Activated naive CD4-positive, alpha-beta T cell treated with anti-CD3 and anti-CD28 coated beads, Interleukin-2, amount 10 ng/mL, durations not matched to agents 7 days and 5 days (primary cell): ENCODE results near the gene OR1E1.
"Not testable (repeated sequence)": the region's sequence is repeated elsewhere in the genome, so short reads cannot be mapped to it uniquely, and the experiment has no call there.

Experiments
- CTCF ChIA-PET: fragments of 350-600 bp; sonication (Branson Sonifier 250); formaldehyde crosslinking; loops from one replicate; lab custom pipeline; 2021; ENCODE audit warnings: antibody characterized with exemption; lab: Charles Lee
- DNase-seq: peaks from one replicate; pipeline ENCODE4 v3.0.0-alpha.2; 2020
- H3K27ac Mint-ChIP-seq: one replicate; pipeline ENCODE4 v1.8.0; 2021; ENCODE audit warnings: mild to moderate bottlenecking, moderate library complexity, mixed read lengths
- H3K27me3 Mint-ChIP-seq: one replicate; pipeline ENCODE4 v1.8.0; 2021; ENCODE audit warnings: mild to moderate bottlenecking, mixed read lengths
- H3K36me3 Mint-ChIP-seq: one replicate; pipeline ENCODE4 v1.8.0; 2021; ENCODE audit warnings: mixed read lengths
- H3K4me1 Mint-ChIP-seq: one replicate; pipeline ENCODE4 v1.8.0; 2021; ENCODE audit warnings: mixed read lengths
- H3K4me3 Mint-ChIP-seq: one replicate; pipeline ENCODE4 v1.8.0; 2021; ENCODE audit warnings: mild to moderate bottlenecking, moderate library complexity, mixed read lengths
- H3K9me3 Mint-ChIP-seq: one replicate; pipeline ENCODE4 v1.8.0; 2021; ENCODE audit warnings: mixed read lengths

The OR1E1 gene

DNA sequence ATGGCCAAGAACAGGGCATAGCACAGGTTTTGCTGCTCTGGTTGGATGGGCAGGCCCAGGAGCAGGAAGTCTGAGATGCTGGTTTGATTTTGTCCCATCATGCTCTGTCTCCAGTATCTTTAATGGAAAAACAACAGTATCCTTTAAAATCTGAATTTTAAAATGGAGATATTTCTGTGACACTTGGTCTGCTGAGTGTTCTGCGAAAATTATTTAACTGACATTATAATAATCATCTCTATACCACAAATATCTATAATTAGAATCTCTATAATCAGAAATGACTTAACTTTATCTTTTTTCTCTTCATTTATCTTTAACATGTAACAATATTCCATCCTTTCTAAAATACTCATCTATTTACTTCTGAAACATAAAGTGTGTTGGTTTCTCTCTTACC lies at the start of gene OR1E1:
TSS of gene OR1E1 (minus strand) at position 101 of the 400 bp plus-strand sequence. CDS start at position 101, 0 bp downstream.
- Mint-ChIP-seq H3K27ac (no peak within 1 kb of the TSS), H3K36me3 (no peaks in the 10 kb centered on the region), H3K4me1 (no peaks in the 10 kb centered on the region), H3K4me3 (no peak within 1 kb of the TSS), H3K27me3 (no peaks in the 10 kb centered on the region), H3K9me3 (no peaks in the 10 kb centered on the region)
- CTCF ChIA-PET: no interaction called here
- no peak for DNase-seq

- H3K9me3 Mint-ChIP-seq: no peaks in the 10 kb centered on the region
- CTCF ChIA-PET: no interaction called here
- H3K27ac Mint-ChIP-seq: no peak overlapping the region
- H3K36me3 Mint-ChIP-seq: no peaks in the 10 kb centered on the region
- H3K27me3 Mint-ChIP-seq: peaks cover 3% of the 10 kb centered on the region
- H3K4me3 Mint-ChIP-seq: no peak overlapping the region
- H3K4me1 Mint-ChIP-seq: no peaks in the 10 kb centered on the region
- peak; percentile 24 for DNase-seq
Observed at GRCh38 chr17:3447625-3448024, 49.4 kb upstream of the OR1E1 start.

DNA sequence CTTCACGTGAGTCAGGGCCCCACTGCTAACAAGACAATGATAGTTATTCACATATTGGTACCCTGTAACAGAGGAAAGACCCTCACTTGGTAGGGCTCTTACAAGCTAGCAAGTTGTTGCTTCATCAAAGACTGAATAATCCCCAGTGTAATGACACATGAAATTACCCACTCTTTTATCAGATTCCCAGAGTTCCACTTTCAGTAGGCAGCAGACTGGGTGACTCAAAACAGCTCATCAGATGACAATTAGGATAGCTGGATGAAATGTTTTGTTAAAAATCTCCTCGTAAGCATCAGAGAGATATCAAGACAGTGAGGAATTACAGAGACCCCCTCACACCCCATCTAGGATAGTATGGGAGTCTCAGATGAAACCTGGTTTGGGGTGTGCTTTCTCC lies 42.2 kb upstream of the OR1E1 start:
- Mint-ChIP-seq H3K4me1 (no peaks in the 10 kb centered on the region), H3K27ac (no peak overlapping the region), H3K36me3 (no peaks in the 10 kb centered on the region), H3K9me3 (no peaks in the 10 kb centered on the region), H3K27me3 (no peaks in the 10 kb centered on the region), H3K4me3 (no peak overlapping the region)
- CTCF ChIA-PET: no interaction called here
- DNase-seq: no peak

DNA sequence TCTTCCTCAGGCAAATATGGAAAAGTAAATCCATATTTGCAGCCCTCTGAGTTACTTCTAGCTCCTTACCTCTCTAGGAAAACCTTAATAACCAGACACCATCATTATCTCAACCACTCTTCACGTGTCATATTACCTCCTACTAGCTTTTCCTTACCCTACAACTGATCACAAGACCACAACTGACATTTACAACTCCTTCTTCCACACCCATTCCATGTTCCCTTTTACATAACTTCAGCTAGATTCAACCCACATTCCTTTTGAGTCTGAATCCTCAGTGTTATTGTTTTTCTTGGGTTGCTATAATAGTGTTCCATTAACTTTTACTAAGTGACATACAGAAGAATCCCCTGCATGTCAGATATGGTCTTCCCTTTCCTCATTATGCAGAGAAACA lies 40.2 kb upstream of the OR1E1 start:
- Mint-ChIP-seq H3K4me1 (no peaks in the 10 kb centered on the region), H3K27me3 (no peaks in the 10 kb centered on the region)
- CTCF ChIA-PET: no interaction called here

GRCh38 chr17:3433741-3434140 lies 35.5 kb upstream of the OR1E1 start, which contains the start of gene OR1E2:
Gene OR1E2 (minus strand): TSS chr17:3433841. CDS start chr17:3433841, 0 bp downstream.
- DNase-seq: no peak
- H3K4me3 Mint-ChIP-seq: no peak within 1 kb of the TSS
- no peaks in the 10 kb centered on the region for H3K9me3 Mint-ChIP-seq
- no peak within 1 kb of the TSS for H3K27ac Mint-ChIP-seq
- CTCF ChIA-PET: no interaction called here
- no peaks in the 10 kb centered on the region for H3K36me3 Mint-ChIP-seq
- H3K4me1 Mint-ChIP-seq: no peaks in the 10 kb centered on the region
- H3K27me3 Mint-ChIP-seq: no peaks in the 10 kb centered on the region

More for the DNA sequence above, 40.2 kb upstream of the OR1E1 start:
- no peaks in the 10 kb centered on the region for H3K9me3 Mint-ChIP-seq
- no peaks in the 10 kb centered on the region for H3K36me3 Mint-ChIP-seq
- no peak overlapping the region for H3K27ac Mint-ChIP-seq
- no peak overlapping the region for H3K4me3 Mint-ChIP-seq
- DNase-seq: no peak

- CTCF ChIA-PET, H3K9me3 Mint-ChIP-seq, H3K36me3 Mint-ChIP-seq, H3K27ac Mint-ChIP-seq, H3K4me1 Mint-ChIP-seq, H3K4me3 Mint-ChIP-seq, H3K27me3 Mint-ChIP-seq: not testable (repeated sequence)
- peak; percentile 48 for DNase-seq
Observed at GRCh38 chr17:3433215-3433614, 35.0 kb upstream of the OR1E1 start.

GRCh38 chr17:3418222-3418621 lies 20.0 kb upstream of the OR1E1 start:
- H3K4me3 Mint-ChIP-seq: no peak overlapping the region
- no peak overlapping the region for H3K27ac Mint-ChIP-seq
- no peaks in the 10 kb centered on the region for H3K36me3 Mint-ChIP-seq
- CTCF ChIA-PET: no interaction called here
- peaks cover 10% of the 10 kb centered on the region for H3K27me3 Mint-ChIP-seq
- H3K9me3 Mint-ChIP-seq: no peaks in the 10 kb centered on the region
- H3K4me1 Mint-ChIP-seq: no peaks in the 10 kb centered on the region
- DNase-seq: no peak

DNA sequence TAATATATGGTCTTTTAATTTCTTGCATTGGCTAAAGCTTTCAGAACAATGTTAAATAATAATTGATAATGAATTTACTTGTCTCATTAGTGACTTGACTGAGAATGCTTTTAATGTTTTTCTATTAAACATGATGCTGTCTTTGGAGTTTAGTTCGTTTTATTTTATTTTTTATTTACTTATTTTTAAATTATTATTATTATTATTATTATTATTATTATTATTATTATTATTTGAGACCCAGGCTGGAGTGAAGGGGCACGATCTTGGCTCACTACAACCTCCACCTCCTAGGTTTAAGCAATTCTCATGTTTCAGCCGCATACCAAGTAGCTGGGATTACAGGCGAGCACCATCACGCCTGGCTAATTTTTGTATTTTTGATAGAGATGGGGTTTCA lies 17.4 kb upstream of the OR1E1 start:
- H3K4me3 Mint-ChIP-seq: no peak overlapping the region
- no peaks in the 10 kb centered on the region for H3K9me3 Mint-ChIP-seq
- CTCF ChIA-PET: no interaction called here
- H3K27me3 Mint-ChIP-seq: peaks cover 16% of the 10 kb centered on the region
- no peak for DNase-seq
- peaks cover 2% of the 10 kb centered on the region for H3K4me1 Mint-ChIP-seq
- no peak overlapping the region for H3K27ac Mint-ChIP-seq
- no peaks in the 10 kb centered on the region for H3K36me3 Mint-ChIP-seq

DNA sequence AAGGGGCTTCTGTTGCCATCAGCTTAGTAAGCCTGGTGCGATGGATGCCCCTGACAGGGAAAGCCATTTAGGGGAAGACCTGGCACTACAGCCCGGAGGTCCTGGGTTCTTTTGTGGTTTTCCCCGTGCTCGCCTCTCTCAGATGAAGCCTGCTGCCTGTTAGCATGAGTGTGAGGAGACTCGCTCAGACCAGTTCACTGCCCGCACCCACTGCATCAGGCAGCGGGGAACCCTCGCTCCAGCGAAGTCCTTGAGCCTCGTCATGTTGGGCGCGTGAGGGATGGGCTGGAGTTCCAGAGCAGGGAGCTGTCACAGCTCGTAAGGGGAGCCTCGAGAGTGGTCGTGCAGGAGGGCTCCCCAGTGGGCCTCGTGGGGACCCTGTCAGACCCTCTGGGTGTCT lies 14.0 kb upstream of the OR1E1 start:
- H3K4me1 Mint-ChIP-seq, DNase-seq, H3K27ac Mint-ChIP-seq, H3K36me3 Mint-ChIP-seq, CTCF ChIA-PET, H3K4me3 Mint-ChIP-seq: not testable (repeated sequence)
- peaks cover 15% of the 10 kb centered on the region for H3K9me3 Mint-ChIP-seq
- peaks cover 14% of the 10 kb centered on the region for H3K27me3 Mint-ChIP-seq

DNA sequence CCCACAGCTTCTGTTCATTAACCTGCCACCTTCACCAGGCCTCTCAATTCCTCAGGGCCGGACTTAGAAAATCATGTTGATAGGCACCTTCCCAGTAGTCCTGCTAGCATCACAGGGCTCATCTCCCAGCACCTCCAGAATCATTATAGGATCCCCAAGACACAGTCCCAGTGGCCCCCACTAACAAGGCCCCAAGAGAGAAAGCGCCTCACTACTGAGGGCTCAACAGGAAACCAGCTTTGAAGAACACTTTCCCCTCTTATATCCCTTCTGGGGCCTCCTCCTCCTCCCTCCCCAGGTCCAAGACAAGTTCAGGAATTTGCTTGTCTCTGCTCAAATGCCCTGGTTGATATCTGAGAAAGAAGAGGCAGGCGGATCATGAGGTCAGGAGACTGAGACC lies 12.9 kb upstream of the OR1E1 start, which contains the start of gene OR3A3:
TSS of gene OR3A3 (plus strand) at position 301 of the 400 bp plus-strand sequence.
- H3K36me3 Mint-ChIP-seq: no peaks in the 10 kb centered on the region
- peaks cover 14% of the 10 kb centered on the region for H3K27me3 Mint-ChIP-seq
- peaks cover 2% of the 10 kb centered on the region for H3K4me1 Mint-ChIP-seq
- DNase-seq: no peak
- no peak within 1 kb of the TSS for H3K27ac Mint-ChIP-seq
- CTCF ChIA-PET: no interaction called here
- H3K4me3 Mint-ChIP-seq: no peak within 1 kb of the TSS
- H3K9me3 Mint-ChIP-seq: peaks cover 15% of the 10 kb centered on the region

GRCh38 chr17:3403856-3404255 lies 5.6 kb upstream of the OR1E1 start:
- DNase-seq, H3K27ac Mint-ChIP-seq, H3K36me3 Mint-ChIP-seq, H3K27me3 Mint-ChIP-seq, H3K4me1 Mint-ChIP-seq, H3K4me3 Mint-ChIP-seq, CTCF ChIA-PET: not testable (repeated sequence)
- peaks cover 14% of the 10 kb centered on the region for H3K9me3 Mint-ChIP-seq

- no peak for DNase-seq
- no peaks in the 10 kb centered on the region for H3K9me3 Mint-ChIP-seq
- no peak overlapping the region for H3K4me3 Mint-ChIP-seq
- H3K27ac Mint-ChIP-seq: no peak overlapping the region
- CTCF ChIA-PET: no interaction called here
- H3K36me3 Mint-ChIP-seq: no peaks in the 10 kb centered on the region
- no peaks in the 10 kb centered on the region for H3K4me1 Mint-ChIP-seq
- no peaks in the 10 kb centered on the region for H3K27me3 Mint-ChIP-seq
Observed at GRCh38 chr17:3401786-3402185, 3.6 kb upstream of the OR1E1 start.

DNA sequence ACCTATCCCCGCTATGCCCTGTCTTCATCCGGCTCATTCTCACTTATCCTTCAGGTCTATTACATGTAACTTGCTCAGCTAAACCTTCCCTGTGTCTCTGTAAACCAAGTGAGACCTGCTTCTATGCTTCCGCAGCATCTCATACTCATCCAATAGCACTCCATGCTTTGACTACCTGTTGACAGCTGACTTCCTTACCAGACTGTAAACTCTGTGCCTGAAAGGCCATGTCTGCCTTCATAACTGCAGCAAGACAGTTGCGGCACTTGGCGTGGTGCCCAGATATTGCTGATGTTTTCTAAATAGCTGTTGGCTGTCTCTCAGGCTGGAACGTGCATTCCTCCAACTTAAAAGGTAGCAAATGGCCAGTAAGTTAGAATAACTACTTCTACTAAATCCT lies 1.8 kb upstream of the OR1E1 start:
- H3K27me3 Mint-ChIP-seq: no peaks in the 10 kb centered on the region
- DNase-seq: no peak
- no peak overlapping the region for H3K4me3 Mint-ChIP-seq
- H3K9me3 Mint-ChIP-seq: no peaks in the 10 kb centered on the region
- CTCF ChIA-PET: no interaction called here
- H3K36me3 Mint-ChIP-seq: no peaks in the 10 kb centered on the region
- no peak overlapping the region for H3K27ac Mint-ChIP-seq
- no peaks in the 10 kb centered on the region for H3K4me1 Mint-ChIP-seq

- H3K9me3 Mint-ChIP-seq, H3K4me3 Mint-ChIP-seq, H3K27ac Mint-ChIP-seq, H3K4me1 Mint-ChIP-seq, H3K27me3 Mint-ChIP-seq, H3K36me3 Mint-ChIP-seq, CTCF ChIA-PET: not testable (repeated sequence)
- peak; percentile 25 for DNase-seq
Observed at GRCh38 chr17:3397801-3398200, 409 bp downstream of the OR1E1 start.

GRCh38 chr17:3389791-3390190 lies 8.4 kb downstream of the OR1E1 start:
- Mint-ChIP-seq H3K36me3 (no peaks in the 10 kb centered on the region), H3K27ac (no peak overlapping the region), H3K9me3 (no peaks in the 10 kb centered on the region), H3K4me1 (peaks cover 2% of the 10 kb centered on the region), H3K27me3 (peaks cover 25% of the 10 kb centered on the region), H3K4me3 (no peak overlapping the region)
- CTCF ChIA-PET: no interaction called here
- DNase-seq: no peak
